ENCODE results near the gene GABARAP. TPM values are rescaled to one million over a fixed set of nuclear protein-coding genes. Genes with fewer than 3 reads are reported as not detected.

GABARAP gene
- total RNA-seq, 4 donors from 2014 or later, result 402 to 515 (median 456) TPM

- Histone ChIP-seq H3K27me3 (no peaks in the 10 kb centered on the region), H3K4me1 (peaks cover 3 to 72% (median 41%) of the 10 kb centered on the region in 4 donors), H3K36me3 (peaks cover 0 to 31% (median 0%) of the 10 kb centered on the region in 3 donors), H3K9me3 (no peaks in the 10 kb centered on the region), H3K4me3 (no peak overlapping the region), H3K27ac (peak overlapping the region in 3 of 4 donors; percentile 96 to 98 (median 97))
- no peak for DNase-seq (ENCODE audit: low spot score in 2 of 2)
- WGBS, 2 donors, result 81 to 82% methylated on average over 6 of the region's 6 CpGs
- TF ChIP-seq POLR2A (IDR thresholded peaks at IDR 0.05) (no peak), EP300 (IDR thresholded peaks at IDR 0.05) (no peak), CTCF (IDR thresholded peaks at IDR 0.05) (no peak)
Observed at GRCh38 chr17:7236808-7237207, 5.4 kb downstream of the GABARAP start.

- Histone ChIP-seq H3K4me1 (peaks cover 0 to 74% (median 36%) of the 10 kb centered on the region in 4 donors), H3K4me3 (no peak overlapping the region), H3K9me3 (no peaks in the 10 kb centered on the region), H3K27me3 (no peaks in the 10 kb centered on the region), H3K36me3 (peaks cover 0 to 30% (median 0%) of the 10 kb centered on the region in 3 donors), H3K27ac (peak overlapping the region in 1 of 4 donors; percentile 96)
- TF ChIP-seq EP300 (IDR thresholded peaks at IDR 0.05), result no peak
- 81 to 82% methylated on average over 22 of the region's 22 CpGs for WGBS, 2 donors
- no peak for DNase-seq (ENCODE audit: low spot score in 2 of 2)
Observed at GRCh38 chr17:7235693-7236665, 6.3 kb downstream of the GABARAP start.

- Histone ChIP-seq H3K36me3 (peaks cover 0 to 35% (median 7%) of the 10 kb centered on the region in 3 donors), H3K4me3 (peak within 1 kb of the TSS; percentile 61 to 96 (median 94)), H3K27ac (peak within 1 kb of the TSS; percentile 83 to 96 (median 88)), H3K9me3 (no peaks in the 10 kb centered on the region), H3K27me3 (no peaks in the 10 kb centered on the region), H3K4me1 (peaks cover 0 to 61% (median 25%) of the 10 kb centered on the region in 4 donors)
- TF ChIP-seq CTCF (IDR thresholded peaks at IDR 0.05) (peak in 1 of 5 experiments; percentile 35), POLR2A (IDR thresholded peaks at IDR 0.05) (peak; percentile 57 to 89), EP300 (IDR thresholded peaks at IDR 0.05) (peak; percentile 56 to 91)
- DNase-seq (ENCODE audit: low spot score in 2 of 2), result peak; percentile 94 to 97
- 0 to 1% methylated on average over 26 to 63 of the region's 72 CpGs for WGBS, 2 donors
Observed at GRCh38 chr17:7234083-7234951, 7.9 kb downstream of the GABARAP start, which contains the start of gene DVL2. DVL2 (minus strand) TSS chr17:7234517; CDS start chr17:7234262, 255 bp downstream.

GRCh38 chr17:7233701-7234082, 8.6 kb downstream of the GABARAP start:
- Histone ChIP-seq H3K9me3 (no peaks in the 10 kb centered on the region), H3K36me3 (peaks cover 0 to 41% (median 14%) of the 10 kb centered on the region in 3 donors), H3K4me1 (peaks cover 0 to 61% (median 25%) of the 10 kb centered on the region in 4 donors), H3K4me3 (peak overlapping the region; percentile 61 to 96 (median 94)), H3K27me3 (no peaks in the 10 kb centered on the region), H3K27ac (peak overlapping the region; percentile 83 to 96 (median 88))
- 1% methylated on average over 9 of the region's 9 CpGs for whole genome bisulfite sequencing, 2 donors
- no peak for TF ChIP-seq POLR2A (IDR thresholded peaks at IDR 0.05)
- TF ChIP-seq CTCF (IDR thresholded peaks at IDR 0.05), result no peak
- TF ChIP-seq EP300 (IDR thresholded peaks at IDR 0.05), result no peak
- no peak for DNase-seq (ENCODE audit: low spot score in 2 of 2)

GRCh38 chr17:7232114-7232513, 10.1 kb downstream of the GABARAP start:
- no peaks in the 10 kb centered on the region for H3K27me3 ChIP-seq
- H3K27ac ChIP-seq, result no peak overlapping the region
- WGBS, 2 donors, result 74 to 86% methylated on average over 5 of the region's 5 CpGs
- TF ChIP-seq CTCF (IDR thresholded peaks at IDR 0.05) (no peak), EP300 (IDR thresholded peaks at IDR 0.05) (no peak), POLR2A (IDR thresholded peaks at IDR 0.05) (no peak)
- H3K9me3 ChIP-seq, result no peaks in the 10 kb centered on the region
- H3K36me3 ChIP-seq, result peaks cover 2 to 57% (median 19%) of the 10 kb centered on the region in 3 donors
- peaks cover 0 to 54% (median 20%) of the 10 kb centered on the region in 4 donors for H3K4me1 ChIP-seq
- DNase-seq (ENCODE audit: low spot score in 2 of 2), result no peak
- H3K4me3 ChIP-seq, result no peak overlapping the region
